Activated B cell treated with CpG ODN at 0.5 μM for 24 hours (primary cell): ENCODE measurements around the gene B3GAT2. TPM values are rescaled to one million over a fixed set of nuclear protein-coding genes. Genes with fewer than 3 reads are reported as not detected.

Experiments
- ATAC-seq: fragments of 200-7000 bp; cut with Tn5 transposase; one replicate; pipeline ENCODE4 v1.10.0; 2021; ENCODE audit warnings: low read depth, mild to moderate bottlenecking, moderate library complexity
- CTCF ChIA-PET: fragments of 350-600 bp; sonication (Branson Sonifier 250); formaldehyde crosslinking; loops from one replicate; lab custom pipeline; 2021; ENCODE audit warnings: antibody characterized with exemption; lab: Charles Lee
- POLR2A ChIA-PET: fragments of 350-600 bp; sonication (Branson Sonifier 250); formaldehyde crosslinking; loops from one replicate; lab custom pipeline; 2021; ENCODE audit warnings: antibody characterized with exemption; lab: Charles Lee
- DNase-seq: peaks from one replicate; pipeline ENCODE4 v3.0.0; 2022
- H3K27ac Mint-ChIP-seq: one replicate; pipeline ENCODE4 v1.8.0; 2020; ENCODE audit warnings: mixed read lengths
- H3K27me3 Mint-ChIP-seq: one replicate; pipeline ENCODE4 v1.8.0; 2021; ENCODE audit warnings: mixed read lengths
- H3K36me3 Mint-ChIP-seq: one replicate; pipeline ENCODE4 v1.8.0; 2021; ENCODE audit warnings: low read depth, mixed read lengths
- H3K4me1 Mint-ChIP-seq: one replicate; pipeline ENCODE4 v1.8.0; 2021; ENCODE audit warnings: mixed read lengths
- H3K4me3 Mint-ChIP-seq: one replicate; pipeline ENCODE4 v1.8.0; 2020; ENCODE audit warnings: mild to moderate bottlenecking, mixed read lengths
- H3K9me3 Mint-ChIP-seq: one replicate; pipeline ENCODE4 v1.8.0; 2020; ENCODE audit warnings: mixed read lengths
- intact Hi-C: fragments of 100-400 bp; cut with micrococcal nuclease; formaldehyde crosslinking; loops from one replicate; pipeline ENCODE4 v1.15.1; 2024
- total RNA-seq: library from RNA; stranded (reverse); gene quantifications from 2 replicates; pipeline ENCODE4 v1.2.3, GENCODE V29; 2022
- TF ChIP-seq, protein P1 (sequence below): fragments of 200-600 bp; IDR thresholded peaks from one replicate; pipeline ENCODE4 v1.8.0; 2022; ENCODE audit warnings: antibody characterized with exemption, mild to moderate bottlenecking

Gene B3GAT2
- total RNA-seq, 1 donor from 2014 or later = not detected

DNA sequence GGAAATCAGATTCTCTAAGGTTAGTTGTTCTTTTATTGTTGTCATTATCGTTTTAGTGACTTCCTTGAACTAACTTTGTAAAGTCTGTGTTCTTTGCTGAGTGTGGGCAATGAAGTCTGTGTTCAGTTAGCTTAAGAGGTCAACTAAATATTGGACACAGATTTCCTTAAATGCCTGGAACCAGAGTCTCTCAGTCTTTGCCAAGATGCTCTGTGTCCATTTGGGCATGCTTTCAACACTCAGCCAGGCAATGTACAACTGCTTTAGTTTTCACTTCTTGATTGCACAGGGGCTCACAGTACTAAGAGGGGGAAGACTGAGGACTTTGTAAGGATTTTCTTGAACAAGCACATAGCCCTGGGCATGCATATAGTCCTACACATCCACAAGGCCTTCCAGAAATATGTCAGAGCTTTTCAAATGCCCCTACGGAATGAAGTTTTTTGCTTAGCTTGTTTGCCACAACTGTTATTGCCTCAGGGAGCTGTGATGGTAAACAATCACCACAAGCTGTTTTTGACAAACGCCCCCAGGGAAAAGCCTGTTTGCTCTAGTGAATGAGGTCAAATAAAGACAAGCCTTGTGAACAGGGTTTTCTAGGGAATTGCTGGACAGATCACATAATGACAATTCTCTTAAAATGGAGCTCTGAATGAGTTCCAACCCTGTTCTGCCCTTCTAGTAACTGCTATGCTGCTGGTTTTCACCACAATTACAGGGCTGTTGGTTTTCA, 82.5 kb downstream of the B3GAT2 start:
- no peak for DNase-seq
- ChIA-PET CTCF (interaction anchor here (0.8 to 1.4 kb wide), 2 partner anchors 10 to 170 kb away, joined by 4 to 5 read pairs; no protein-coding TSS in a partner anchor), POLR2A (interaction anchor here (0.7 kb wide), 1 partner anchor 207 kb away, joined by 3 read pairs; no protein-coding TSS in a partner anchor)
- no peak for ATAC-seq
- TF ChIP-seq, protein P1, sequence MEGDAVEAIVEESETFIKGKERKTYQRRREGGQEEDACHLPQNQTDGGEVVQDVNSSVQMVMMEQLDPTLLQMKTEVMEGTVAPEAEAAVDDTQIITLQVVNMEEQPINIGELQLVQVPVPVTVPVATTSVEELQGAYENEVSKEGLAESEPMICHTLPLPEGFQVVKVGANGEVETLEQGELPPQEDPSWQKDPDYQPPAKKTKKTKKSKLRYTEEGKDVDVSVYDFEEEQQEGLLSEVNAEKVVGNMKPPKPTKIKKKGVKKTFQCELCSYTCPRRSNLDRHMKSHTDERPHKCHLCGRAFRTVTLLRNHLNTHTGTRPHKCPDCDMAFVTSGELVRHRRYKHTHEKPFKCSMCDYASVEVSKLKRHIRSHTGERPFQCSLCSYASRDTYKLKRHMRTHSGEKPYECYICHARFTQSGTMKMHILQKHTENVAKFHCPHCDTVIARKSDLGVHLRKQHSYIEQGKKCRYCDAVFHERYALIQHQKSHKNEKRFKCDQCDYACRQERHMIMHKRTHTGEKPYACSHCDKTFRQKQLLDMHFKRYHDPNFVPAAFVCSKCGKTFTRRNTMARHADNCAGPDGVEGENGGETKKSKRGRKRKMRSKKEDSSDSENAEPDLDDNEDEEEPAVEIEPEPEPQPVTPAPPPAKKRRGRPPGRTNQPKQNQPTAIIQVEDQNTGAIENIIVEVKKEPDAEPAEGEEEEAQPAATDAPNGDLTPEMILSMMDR = no peak
- no peak overlapping the region for H3K4me3 Mint-ChIP-seq
- H3K27ac Mint-ChIP-seq = no peak overlapping the region
- H3K4me1 Mint-ChIP-seq = no peaks in the 10 kb centered on the region
- H3K36me3 Mint-ChIP-seq = no peaks in the 10 kb centered on the region
- H3K27me3 Mint-ChIP-seq = peaks cover 8% of the 10 kb centered on the region
- H3K9me3 Mint-ChIP-seq = peaks cover 20% of the 10 kb centered on the region
- intact Hi-C loops = no loop called here

DNA sequence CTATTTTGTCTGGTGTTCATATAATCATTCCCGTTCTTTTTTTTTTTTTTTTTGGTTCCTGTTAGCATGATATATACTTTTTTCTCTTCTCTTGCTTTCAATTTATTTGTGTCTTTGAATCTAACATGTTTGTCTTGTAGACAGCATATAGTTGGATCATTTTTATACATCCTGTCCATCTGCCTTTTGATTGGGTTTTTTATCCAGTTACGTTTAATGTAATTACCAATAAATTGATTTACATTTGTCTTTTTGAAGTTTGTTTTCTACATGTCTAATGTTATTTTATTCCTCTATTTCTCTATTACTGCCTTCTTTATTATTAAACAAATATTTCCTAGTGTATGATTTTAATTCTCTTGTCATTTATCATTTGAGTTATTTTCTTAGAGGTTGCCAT, 84.4 kb downstream of the B3GAT2 start:
- no peak overlapping the region for H3K4me3 Mint-ChIP-seq
- no peak overlapping the region for H3K27ac Mint-ChIP-seq
- H3K27me3 Mint-ChIP-seq = peaks cover 3% of the 10 kb centered on the region
- TF ChIP-seq, protein P1 = no peak
- no peaks in the 10 kb centered on the region for H3K4me1 Mint-ChIP-seq
- H3K36me3 Mint-ChIP-seq = no peaks in the 10 kb centered on the region
- no peak for DNase-seq
- intact Hi-C loops = no loop called here
- ChIA-PET CTCF (no interaction called here), POLR2A (no interaction called here)
- peaks cover 20% of the 10 kb centered on the region for H3K9me3 Mint-ChIP-seq
- no peak for ATAC-seq

DNA sequence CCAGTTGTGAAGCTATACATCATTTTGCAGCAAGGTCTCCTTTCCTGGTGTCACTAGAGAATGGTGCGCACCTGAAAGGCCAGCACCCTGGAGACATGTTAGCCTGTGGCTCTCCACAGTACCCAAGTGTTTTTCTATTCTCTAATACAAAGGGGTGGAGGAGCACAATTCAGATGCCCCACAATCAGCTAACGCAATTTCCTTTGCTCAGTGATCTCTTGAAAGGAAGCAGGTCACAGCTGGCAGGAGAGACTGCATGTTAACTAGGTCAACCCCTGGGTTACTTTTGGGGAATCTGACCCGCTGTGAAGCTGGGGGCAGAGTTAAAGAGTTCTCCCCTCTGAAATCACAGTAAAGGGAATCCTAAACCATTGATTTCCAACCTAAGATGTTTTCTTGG, 92.5 kb downstream of the B3GAT2 start:
- CTCF ChIA-PET = interaction anchor here (1.3 kb wide), 1 partner anchor 20 kb away, joined by 3 read pairs; no protein-coding TSS in a partner anchor
- POLR2A ChIA-PET = no interaction called here
- intact Hi-C loops = no loop called here
- no peak for DNase-seq
- TF ChIP-seq, protein P1 = no peak
- Mint-ChIP-seq H3K36me3 (peaks cover 23% of the 10 kb centered on the region), H3K4me3 (no peak overlapping the region), H3K27me3 (no peaks in the 10 kb centered on the region), H3K9me3 (peaks cover 4% of the 10 kb centered on the region), H3K27ac (no peak overlapping the region), H3K4me1 (peaks cover 17% of the 10 kb centered on the region)
- no peak for ATAC-seq

DNA sequence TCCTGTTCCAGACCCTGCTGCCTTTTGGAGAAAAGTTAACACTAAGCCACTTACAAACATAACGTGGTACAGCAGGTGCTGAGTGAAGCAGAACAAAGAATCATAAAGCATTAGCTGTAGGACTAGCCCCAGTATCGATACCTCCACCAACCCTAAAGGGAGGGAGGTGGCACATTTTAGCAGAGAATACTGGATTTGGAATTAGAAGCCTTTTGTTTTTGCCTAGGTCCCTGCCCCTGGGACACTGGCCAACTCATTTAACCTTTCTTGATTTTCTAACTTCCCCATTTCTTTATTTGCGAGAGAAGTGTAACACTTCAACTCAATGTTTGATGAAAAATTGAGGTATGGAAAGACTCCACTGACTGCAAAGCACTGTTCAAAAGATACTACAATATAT, 93.5 kb downstream of the B3GAT2 start:
- H3K27me3 Mint-ChIP-seq = no peaks in the 10 kb centered on the region
- peak; percentile 34 for ATAC-seq
- TF ChIP-seq, protein P1 = no peak
- peaks cover 17% of the 10 kb centered on the region for H3K4me1 Mint-ChIP-seq
- H3K36me3 Mint-ChIP-seq = peaks cover 29% of the 10 kb centered on the region
- H3K9me3 Mint-ChIP-seq = peaks cover 4% of the 10 kb centered on the region
- intact Hi-C loops = no loop called here
- ChIA-PET CTCF (interaction anchor here (0.6 to 1.2 kb wide), 3 partner anchors 21 to 626 kb away, joined by 3 read pairs; no protein-coding TSS in a partner anchor), POLR2A (no interaction called here)
- DNase-seq = no peak
- H3K27ac Mint-ChIP-seq = no peak overlapping the region
- no peak overlapping the region for H3K4me3 Mint-ChIP-seq

DNA sequence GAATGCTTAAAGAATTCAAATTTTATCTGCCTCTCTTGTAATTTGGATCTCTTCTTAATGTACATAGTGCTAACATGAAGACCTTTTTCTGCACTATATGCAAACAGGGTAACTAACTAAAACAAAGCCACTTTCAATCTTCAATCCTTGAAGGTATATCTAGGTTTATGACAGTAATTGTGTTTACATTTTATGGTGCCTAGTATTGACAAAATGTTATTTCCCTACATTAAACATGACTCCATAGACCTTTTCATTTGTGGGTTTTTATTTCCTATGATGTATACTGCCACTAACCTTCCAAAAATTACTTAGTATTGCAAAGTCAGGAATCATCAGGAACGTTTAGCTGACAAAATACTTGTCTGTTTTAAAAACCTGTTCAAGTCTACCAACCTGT, 95.9 kb downstream of the B3GAT2 start:
- H3K27ac Mint-ChIP-seq = no peak overlapping the region
- H3K4me3 Mint-ChIP-seq = no peak overlapping the region
- no peak for ATAC-seq
- H3K4me1 Mint-ChIP-seq = peaks cover 35% of the 10 kb centered on the region
- H3K36me3 Mint-ChIP-seq = peaks cover 29% of the 10 kb centered on the region
- H3K9me3 Mint-ChIP-seq = no peaks in the 10 kb centered on the region
- ChIA-PET CTCF (interaction anchor here (1.6 kb wide), 1 partner anchor 23 kb away, joined by 3 read pairs; no protein-coding TSS in a partner anchor), POLR2A (interaction anchor here (1.4 kb wide), 1 partner anchor 447 kb away, joined by 3 read pairs; the partner anchor contains the start of gene FAM135A)
- no peaks in the 10 kb centered on the region for H3K27me3 Mint-ChIP-seq
- intact Hi-C loops = no loop called here
- no peak for DNase-seq
- TF ChIP-seq, protein P1 = no peak
